CD4-positive, alpha-beta memory T cell (primary cell): ENCODE measurements around the gene DMXL2. TPM values are rescaled to one million over a fixed set of nuclear protein-coding genes. Genes with fewer than 3 reads are reported as not detected.

Experiments used
- CTCF ChIA-PET: fragments of 350-600 bp; sonication (Branson Sonifier 250); formaldehyde crosslinking; loops from one replicate; lab custom pipeline; 2021; ENCODE audit warnings: inconsistent platforms; ENCODE audit not compliant: partially characterized antibody; lab: Charles Lee
- POLR2A ChIA-PET: fragments of 350-600 bp; sonication (Branson Sonifier 250); formaldehyde crosslinking; loops from one replicate; lab custom pipeline; 2021; ENCODE audit not compliant: partially characterized antibody; lab: Charles Lee
- DNase-seq, 5 donors: peaks; one replicate each; pipeline versions ENCODE4 v3.0.0 to v3.0.0-alpha.2; 2020 to 2022; ENCODE audit warnings: mixed read lengths in 1 of 5
- H3K27ac ChIP-seq: one replicate; pipeline ENCODE4 v1.7.0; 2013; ENCODE audit warnings: low read depth, low read length
- H3K27me3 ChIP-seq: 2 replicates; pipeline ENCODE4 v1.7.0; 2013; ENCODE audit warnings: mild to moderate bottlenecking, low read length, moderate library complexity; ENCODE audit not compliant: insufficient read depth
- H3K36me3 ChIP-seq: 2 replicates; pipeline ENCODE4 v1.7.0; 2013; ENCODE audit warnings: mild to moderate bottlenecking, low read length, moderate library complexity; ENCODE audit not compliant: insufficient read depth
- H3K4me1 ChIP-seq: 2 replicates; pipeline ENCODE4 v1.7.0; 2013; ENCODE audit warnings: mild to moderate bottlenecking, low read length, moderate library complexity; ENCODE audit not compliant: insufficient read depth
- H3K4me3 ChIP-seq, 2 donors: one replicate each; pipeline ENCODE4 v1.7.0; 2013; ENCODE audit warnings: low read length in 2 of 2, mild to moderate bottlenecking in 1 of 2
- H3K9me3 ChIP-seq, 2 donors: one replicate each; pipeline ENCODE4 v1.7.0; 2013; ENCODE audit warnings: low read length in 2 of 2, control low read depth in 1 of 2; ENCODE audit not compliant: control insufficient read depth in 1 of 2
- H3K27ac Mint-ChIP-seq, 7 donors: one replicate each; pipeline ENCODE4 v1.8.0; 2020 to 2021; ENCODE audit warnings: mixed read lengths in 7 of 7, mild to moderate bottlenecking in 6 of 7, inconsistent platforms in 3 of 7, moderate library complexity in 3 of 7
- H3K27me3 Mint-ChIP-seq, 2 donors: one replicate each; pipeline ENCODE4 v1.8.0; 2020 to 2021; ENCODE audit warnings: mixed read lengths in 2 of 2
- H3K36me3 Mint-ChIP-seq, 2 donors: one replicate each; pipeline ENCODE4 v1.8.0; 2020 to 2021; ENCODE audit warnings: mixed read lengths in 2 of 2, inconsistent platforms in 1 of 2, mild to moderate bottlenecking in 1 of 2
- H3K4me1 Mint-ChIP-seq, 4 donors: one replicate each; pipeline ENCODE4 v1.8.0; 2020 to 2021; ENCODE audit warnings: mixed read lengths in 4 of 4, mild to moderate bottlenecking in 1 of 4
- H3K4me3 Mint-ChIP-seq, 8 donors: one replicate each; pipeline ENCODE4 v1.8.0; 2020 to 2021; ENCODE audit warnings: mixed read lengths in 8 of 8, mild to moderate bottlenecking in 7 of 8, moderate library complexity in 6 of 8, inconsistent platforms in 3 of 8
- H3K9me3 Mint-ChIP-seq, 8 donors: one replicate each; pipeline ENCODE4 v1.8.0; 2020 to 2021; ENCODE audit warnings: mixed read lengths in 8 of 8, mild to moderate bottlenecking in 5 of 8, inconsistent platforms in 3 of 8, moderate library complexity in 1 of 8
- intact Hi-C: fragments of 100-400 bp; cut with micrococcal nuclease; formaldehyde crosslinking; loops from one replicate; pipeline ENCODE4 v1.15.1; 2023
- polyA plus RNA-seq, 2 donors: library from polyadenylated mRNA; unstranded; fragments of 300-500 nt; fragmentation: Illumina TruSeq; gene quantifications; one replicate each; pipeline ENCODE4 v1.2.3, GENCODE V29; 2021
- total RNA-seq, 2 experiments: library from RNA; stranded (reverse); gene quantifications; one replicate each; pipeline ENCODE4 v1.2.3, GENCODE V29; 2021

Gene DMXL2
- total and polyA plus RNA-seq, 4 experiments from 2014 or later: 0.14 to 10.1 (median 4.3) TPM

- POLR2A ChIA-PET: no interaction called here
- CTCF ChIA-PET: interaction anchor here (0.7 to 8.8 kb wide), 3 partner anchors 114 to 129 kb away, joined by 3 to 283 read pairs (median 3); no protein-coding TSS in a partner anchor
- Histone ChIP-seq H3K27me3 (no peaks in the 10 kb centered on the region), H3K36me3 (no peaks in the 10 kb centered on the region), H3K4me1 (no peaks in the 10 kb centered on the region), H3K4me3 (no peak overlapping the region), H3K27ac (no peak overlapping the region), H3K9me3 (no peaks in the 10 kb centered on the region)
- H3K4me1 Mint-ChIP-seq: no peaks in the 10 kb centered on the region
- H3K9me3 Mint-ChIP-seq: no peaks in the 10 kb centered on the region
- no peak for DNase-seq
- intact Hi-C loops: no loop called here
- H3K27ac Mint-ChIP-seq: peak overlapping the region in 1 of 7 donors; percentile 36
- no peaks in the 10 kb centered on the region for H3K36me3 Mint-ChIP-seq
- H3K4me3 Mint-ChIP-seq: no peak overlapping the region
- no peaks in the 10 kb centered on the region for H3K27me3 Mint-ChIP-seq
Measured at GRCh38 chr15:51647128-51647562, 24.6 kb upstream of the DMXL2 start.

DNA sequence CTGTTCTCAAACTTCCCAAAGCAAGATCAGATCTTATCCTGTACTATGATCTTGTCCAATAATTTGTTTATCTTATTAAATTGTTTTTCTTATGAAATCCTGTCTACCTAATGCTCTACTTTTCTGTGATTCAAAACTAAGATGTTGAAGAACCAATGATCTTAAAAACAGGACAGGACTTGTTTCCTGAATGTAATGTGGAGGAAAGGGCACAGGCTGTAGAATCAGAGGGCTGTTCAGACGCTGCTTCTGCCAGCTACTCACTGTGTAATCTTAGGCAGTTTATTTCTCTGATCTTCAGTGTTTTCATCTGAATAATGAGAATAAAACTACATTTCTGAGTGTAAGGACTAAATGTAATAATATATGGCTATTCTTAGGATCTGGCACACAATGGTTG is 20.1 kb upstream of the DMXL2 start:
- no peaks in the 10 kb centered on the region for H3K4me1 ChIP-seq
- ChIA-PET POLR2A (no interaction called here), CTCF (interaction anchor here (2.6 kb wide), 1 partner anchor 133 kb away, joined by 11 read pairs; no protein-coding TSS in a partner anchor)
- peaks cover 2% of the 10 kb centered on the region in 2 donors for H3K27me3 Mint-ChIP-seq
- H3K9me3 ChIP-seq: no peaks in the 10 kb centered on the region
- H3K4me3 Mint-ChIP-seq: no peak overlapping the region
- intact Hi-C loops: no loop called here
- no peak for DNase-seq
- no peaks in the 10 kb centered on the region for H3K9me3 Mint-ChIP-seq
- no peaks in the 10 kb centered on the region for H3K36me3 ChIP-seq
- H3K36me3 Mint-ChIP-seq: no peaks in the 10 kb centered on the region
- no peaks in the 10 kb centered on the region for H3K4me1 Mint-ChIP-seq
- H3K27ac ChIP-seq: no peak overlapping the region
- no peaks in the 10 kb centered on the region for H3K27me3 ChIP-seq
- H3K27ac Mint-ChIP-seq: no peak overlapping the region
- no peak overlapping the region for H3K4me3 ChIP-seq

DNA sequence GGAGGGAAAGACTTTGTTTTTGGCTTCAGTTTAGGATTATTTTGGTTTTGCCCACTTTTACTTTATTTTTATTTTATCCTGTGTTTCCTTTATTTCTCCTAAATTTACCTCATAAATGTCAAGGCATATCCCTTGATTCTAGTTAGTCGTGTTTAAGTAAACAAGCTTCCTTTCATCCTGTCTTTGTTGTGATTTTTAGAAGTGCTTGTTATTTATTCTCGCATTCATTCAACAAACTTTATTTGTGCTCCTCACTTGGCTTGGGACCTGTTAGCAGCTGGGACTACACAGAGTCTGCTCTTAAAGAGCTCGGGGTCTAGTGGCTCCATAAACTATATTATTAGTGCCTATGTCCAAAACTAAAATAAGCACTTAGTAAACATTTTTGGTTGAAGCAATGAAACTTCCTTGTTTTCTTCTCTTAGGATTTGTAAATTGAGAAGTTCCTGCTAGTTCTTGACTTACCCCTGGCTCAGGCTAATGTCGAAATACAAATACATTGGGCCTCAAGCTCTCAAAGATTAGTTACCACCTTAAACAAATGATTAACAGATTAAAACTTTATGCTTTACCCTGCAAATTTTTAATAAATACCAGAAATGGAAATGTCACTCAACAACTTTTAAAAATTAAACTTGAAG is 19.0 kb upstream of the DMXL2 start:
- Mint-ChIP-seq H3K9me3 (no peaks in the 10 kb centered on the region), H3K36me3 (no peaks in the 10 kb centered on the region), H3K4me1 (no peaks in the 10 kb centered on the region), H3K4me3 (no peak overlapping the region), H3K27me3 (peaks cover 2% of the 10 kb centered on the region in 2 donors), H3K27ac (no peak overlapping the region)
- DNase-seq: no peak
- intact Hi-C loops: no loop called here
- no peak overlapping the region for H3K27ac ChIP-seq
- H3K4me1 ChIP-seq: no peaks in the 10 kb centered on the region
- ChIA-PET POLR2A (no interaction called here), CTCF (interaction anchor here (1.3 to 2.6 kb wide), 2 partner anchors 8 to 135 kb away, joined by 5 to 11 read pairs; no protein-coding TSS in a partner anchor)
- no peaks in the 10 kb centered on the region for H3K9me3 ChIP-seq
- H3K36me3 ChIP-seq: no peaks in the 10 kb centered on the region
- H3K4me3 ChIP-seq: no peak overlapping the region
- no peaks in the 10 kb centered on the region for H3K27me3 ChIP-seq

DNA sequence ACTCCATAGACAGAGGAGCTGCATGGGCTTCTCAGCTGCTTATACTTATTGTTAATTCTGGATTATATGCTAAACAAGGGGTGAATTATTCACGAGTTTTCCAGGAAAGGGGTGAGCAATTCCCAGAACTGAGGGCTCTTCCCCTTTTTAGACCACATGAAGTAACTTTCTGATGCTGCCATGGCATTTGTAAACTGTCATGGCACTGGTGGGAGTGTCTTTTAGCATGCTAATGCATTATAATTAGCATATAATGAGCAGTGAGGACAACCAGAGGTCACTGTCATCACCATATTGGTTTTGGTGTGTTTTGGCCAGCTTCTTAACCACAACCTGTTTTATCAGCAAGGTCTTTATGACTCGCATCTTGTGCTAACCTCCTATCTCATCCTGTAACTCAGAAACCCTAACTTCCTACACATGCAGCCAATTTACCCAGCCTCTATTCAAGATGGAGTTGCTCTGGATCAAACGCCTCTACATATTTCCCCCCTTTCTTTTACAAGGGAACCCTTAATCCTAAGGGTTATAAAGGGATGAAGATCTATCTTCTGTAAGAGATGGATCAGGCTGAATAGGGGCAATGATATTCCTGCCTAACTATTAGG is 12.1 kb upstream of the DMXL2 start:
- H3K9me3 ChIP-seq: no peaks in the 10 kb centered on the region
- H3K4me1 ChIP-seq: no peaks in the 10 kb centered on the region
- no peak overlapping the region for H3K4me3 Mint-ChIP-seq
- no peak overlapping the region for H3K27ac Mint-ChIP-seq
- no peaks in the 10 kb centered on the region for H3K36me3 Mint-ChIP-seq
- intact Hi-C loops: no loop called here
- no peak overlapping the region for H3K4me3 ChIP-seq
- CTCF ChIA-PET: interaction anchor here (0.6 to 1.1 kb wide), 3 partner anchors 9 to 150 kb away, joined by 3 read pairs; no protein-coding TSS in a partner anchor
- no peak overlapping the region for H3K27ac ChIP-seq
- DNase-seq: no peak
- no peaks in the 10 kb centered on the region for H3K36me3 ChIP-seq
- no peaks in the 10 kb centered on the region for H3K9me3 Mint-ChIP-seq
- peaks cover 0 to 2% (median 0%) of the 10 kb centered on the region in 4 donors for H3K4me1 Mint-ChIP-seq
- H3K27me3 Mint-ChIP-seq: peaks cover 7 to 9% of the 10 kb centered on the region in 2 donors
- POLR2A ChIA-PET: no interaction called here
- no peaks in the 10 kb centered on the region for H3K27me3 ChIP-seq

GRCh38 chr15:51629612-51630011 is 7.0 kb upstream of the DMXL2 start:
- Mint-ChIP-seq H3K4me3 (no peak overlapping the region), H3K9me3 (no peaks in the 10 kb centered on the region), H3K36me3 (no peaks in the 10 kb centered on the region), H3K4me1 (peaks cover 0 to 2% (median 0%) of the 10 kb centered on the region in 4 donors), H3K27ac (no peak overlapping the region), H3K27me3 (peaks cover 8 to 13% of the 10 kb centered on the region in 2 donors)
- no peaks in the 10 kb centered on the region for H3K36me3 ChIP-seq
- H3K4me1 ChIP-seq: no peaks in the 10 kb centered on the region
- ChIA-PET POLR2A (no interaction called here), CTCF (interaction anchor here (1.8 kb wide), 1 partner anchor 20 kb away, joined by 5 read pairs; no protein-coding TSS in a partner anchor)
- no peaks in the 10 kb centered on the region for H3K27me3 ChIP-seq
- no peak overlapping the region for H3K4me3 ChIP-seq
- DNase-seq: no peak
- H3K9me3 ChIP-seq: no peaks in the 10 kb centered on the region
- intact Hi-C loops: no loop called here
- H3K27ac ChIP-seq: no peak overlapping the region

- Histone ChIP-seq H3K36me3 (no peaks in the 10 kb centered on the region), H3K9me3 (no peaks in the 10 kb centered on the region), H3K4me1 (peaks cover 5% of the 10 kb centered on the region), H3K4me3 (no peak overlapping the region), H3K27me3 (no peaks in the 10 kb centered on the region), H3K27ac (no peak overlapping the region)
- POLR2A ChIA-PET: no interaction called here
- H3K27ac Mint-ChIP-seq: no peak overlapping the region
- peaks cover 8 to 12% of the 10 kb centered on the region in 2 donors for H3K27me3 Mint-ChIP-seq
- no peaks in the 10 kb centered on the region for H3K36me3 Mint-ChIP-seq
- intact Hi-C loops: no loop called here
- no peak for DNase-seq
- CTCF ChIA-PET: interaction anchor here (1.2 to 1.4 kb wide), 2 partner anchors 10 to 25 kb away, joined by 3 read pairs; no protein-coding TSS in a partner anchor
- H3K9me3 Mint-ChIP-seq: no peaks in the 10 kb centered on the region
- peaks cover 13 to 19% (median 15%) of the 10 kb centered on the region in 4 donors for H3K4me1 Mint-ChIP-seq
- H3K4me3 Mint-ChIP-seq: no peak overlapping the region
Measured at GRCh38 chr15:51625236-51625635, 2.7 kb upstream of the DMXL2 start.

GRCh38 chr15:51624022-51624421 is 1.5 kb upstream of the DMXL2 start:
- intact Hi-C loops: no loop called here
- no peak for DNase-seq
- CTCF ChIA-PET: no interaction called here
- POLR2A ChIA-PET: no interaction called here
- no peaks in the 10 kb centered on the region for H3K36me3 ChIP-seq
- Mint-ChIP-seq H3K27me3 (peaks cover 6 to 8% of the 10 kb centered on the region in 2 donors), H3K36me3 (no peaks in the 10 kb centered on the region), H3K4me3 (peak overlapping the region in 3 of 8 donors; percentile 3 to 20 (median 12)), H3K27ac (no peak overlapping the region), H3K9me3 (no peaks in the 10 kb centered on the region), H3K4me1 (peaks cover 13 to 19% (median 15%) of the 10 kb centered on the region in 4 donors)
- H3K27me3 ChIP-seq: no peaks in the 10 kb centered on the region
- no peak overlapping the region for H3K27ac ChIP-seq
- H3K4me1 ChIP-seq: peaks cover 5% of the 10 kb centered on the region
- H3K9me3 ChIP-seq: no peaks in the 10 kb centered on the region
- H3K4me3 ChIP-seq: no peak overlapping the region
